Mesodermal cell (in vitro differentiated cells): ENCODE data around the gene STEAP4.

Experiments
- H3K27ac ChIP-seq: 2 replicates; pipeline ENCODE4 v1.7.0; 2013; ENCODE audit warnings: mild to moderate bottlenecking, low read depth, low read length, moderate library complexity; ENCODE audit not compliant: severe bottlenecking
- H3K36me3 ChIP-seq: 2 replicates; pipeline ENCODE4 v1.7.1; 2013; ENCODE audit warnings: mild to moderate bottlenecking, low read length, moderate library complexity; ENCODE audit not compliant: control insufficient read depth, insufficient read depth
- H3K4me1 ChIP-seq: one replicate; pipeline ENCODE4 v1.7.1; 2013; ENCODE audit warnings: mild to moderate bottlenecking, low read length; ENCODE audit not compliant: insufficient read depth, control insufficient read depth, poor library complexity, severe bottlenecking
- H3K4me3 ChIP-seq: 2 replicates; pipeline ENCODE4 v1.7.0; 2013; ENCODE audit warnings: low read length, control low read depth, mild to moderate bottlenecking; ENCODE audit not compliant: insufficient read depth, poor library complexity, severe bottlenecking; ENCODE audit errors: extremely low read depth
- H3K9me3 ChIP-seq: 2 replicates; pipeline ENCODE4 v1.7.1; 2013; ENCODE audit warnings: mild to moderate bottlenecking, low read length, moderate library complexity; ENCODE audit not compliant: control insufficient read depth
- WGBS, 2 experiments: methylation state at CpG; one replicate each; pipeline ENCODE4 v1.1.5; 2013; ENCODE audit warnings: missing lambda C conversion rate in 2 of 2; ENCODE audit not compliant: insufficient coverage in 2 of 2; 5-methylcytosine and 5-hydroxymethylcytosine counted together

Gene STEAP4

GRCh38 chr7:88337572-88337971 lies 30.9 kb upstream of the STEAP4 start:
- Histone ChIP-seq H3K27ac (no peak overlapping the region), H3K9me3 (no peaks in the 10 kb centered on the region), H3K36me3 (no peaks in the 10 kb centered on the region), H3K4me3 (no peak overlapping the region), H3K4me1 (no peaks in the 10 kb centered on the region)

GRCh38 chr7:88331322-88331721 lies 24.6 kb upstream of the STEAP4 start:
- Histone ChIP-seq H3K9me3 (no peaks in the 10 kb centered on the region), H3K4me3 (no peak overlapping the region), H3K36me3 (no peaks in the 10 kb centered on the region), H3K27ac (no peak overlapping the region), H3K4me1 (no peaks in the 10 kb centered on the region)

GRCh38 chr7:88329532-88330463 lies 23.1 kb upstream of the STEAP4 start:
- Histone ChIP-seq H3K36me3 (no peaks in the 10 kb centered on the region), H3K9me3 (no peaks in the 10 kb centered on the region), H3K4me3 (no peak overlapping the region), H3K27ac (no peak overlapping the region), H3K4me1 (no peaks in the 10 kb centered on the region)
- WGBS, 2 experiments: 74 to 80% methylated on average over 5 to 6 of the region's 10 CpGs

- no peak overlapping the region for H3K4me3 ChIP-seq
- peaks cover 2% of the 10 kb centered on the region for H3K4me1 ChIP-seq
- H3K27ac ChIP-seq: no peak overlapping the region
- no peaks in the 10 kb centered on the region for H3K36me3 ChIP-seq
- no peaks in the 10 kb centered on the region for H3K9me3 ChIP-seq
Measured at GRCh38 chr7:88328787-88329186, 22.1 kb upstream of the STEAP4 start.

GRCh38 chr7:88324699-88325098 lies 18.0 kb upstream of the STEAP4 start:
- Histone ChIP-seq H3K36me3 (no peaks in the 10 kb centered on the region), H3K4me1 (peaks cover 2% of the 10 kb centered on the region)
- WGBS, 2 experiments: 90% methylated on average over 2 of the region's 4 CpGs; no CpG with 5 or more reads in 1 of the 2 experiments

GRCh38 chr7:88322151-88322550 lies 15.5 kb upstream of the STEAP4 start:
- WGBS, 2 experiments: 95 to 98% methylated on average over 3 of the region's 3 CpGs
- H3K27ac ChIP-seq: no peak overlapping the region
- H3K9me3 ChIP-seq: no peaks in the 10 kb centered on the region
- H3K4me1 ChIP-seq: peaks cover 2% of the 10 kb centered on the region
- H3K4me3 ChIP-seq: no peak overlapping the region
- no peaks in the 10 kb centered on the region for H3K36me3 ChIP-seq

More at GRCh38 chr7:88324699-88325098, 18.0 kb upstream of the STEAP4 start:
- Histone ChIP-seq H3K27ac (no peak overlapping the region), H3K4me3 (no peak overlapping the region), H3K9me3 (no peaks in the 10 kb centered on the region)

GRCh38 chr7:88321694-88322093 lies 15.0 kb upstream of the STEAP4 start:
- no peaks in the 10 kb centered on the region for H3K9me3 ChIP-seq
- H3K4me1 ChIP-seq: peaks cover 2% of the 10 kb centered on the region
- no peak overlapping the region for H3K4me3 ChIP-seq
- no peak overlapping the region for H3K27ac ChIP-seq
- no peaks in the 10 kb centered on the region for H3K36me3 ChIP-seq
- no CpG with 5 or more reads among the region's 1 CpG for WGBS, 2 experiments

- H3K4me1 ChIP-seq: no peaks in the 10 kb centered on the region
- H3K4me3 ChIP-seq: no peak overlapping the region
- 100% methylated on average over 1 of the region's 2 CpGs for WGBS, 2 experiments
- H3K9me3 ChIP-seq: no peaks in the 10 kb centered on the region
- no peaks in the 10 kb centered on the region for H3K36me3 ChIP-seq
- H3K27ac ChIP-seq: no peak overlapping the region
Measured at GRCh38 chr7:88318196-88318595, 11.5 kb upstream of the STEAP4 start.

- Histone ChIP-seq H3K4me3 (no peak overlapping the region), H3K27ac (no peak overlapping the region), H3K4me1 (no peaks in the 10 kb centered on the region), H3K9me3 (no peaks in the 10 kb centered on the region), H3K36me3 (no peaks in the 10 kb centered on the region)
- WGBS, 2 experiments: no CpG with 5 or more reads among the region's 1 CpG
Measured at GRCh38 chr7:88317422-88317821, 10.7 kb upstream of the STEAP4 start.

- no peaks in the 10 kb centered on the region for H3K9me3 ChIP-seq
- H3K4me1 ChIP-seq: no peaks in the 10 kb centered on the region
- WGBS, 2 experiments: 100% methylated on average over 1 of the region's 1 CpG
Measured at GRCh38 chr7:88316456-88316855, 9.8 kb upstream of the STEAP4 start.

GRCh38 chr7:88315522-88315921 lies 8.8 kb upstream of the STEAP4 start:
- no peaks in the 10 kb centered on the region for H3K4me1 ChIP-seq
- no peak overlapping the region for H3K4me3 ChIP-seq
- no peaks in the 10 kb centered on the region for H3K36me3 ChIP-seq
- 88 to 92% methylated on average over 2 of the region's 2 CpGs for WGBS, 2 experiments
- no peak overlapping the region for H3K27ac ChIP-seq
- H3K9me3 ChIP-seq: no peaks in the 10 kb centered on the region

More at GRCh38 chr7:88316456-88316855, 9.8 kb upstream of the STEAP4 start:
- Histone ChIP-seq H3K36me3 (no peaks in the 10 kb centered on the region), H3K4me3 (no peak overlapping the region), H3K27ac (no peak overlapping the region)
